ENCODE results near the gene NPM3.

NPM3 gene

GRCh38 chr10:101767966-101768790 is 15.1 kb downstream of the NPM3 start:
- no peak for DNase-seq (ENCODE audit: low read depth in 1 of 2, low spot score in 1 of 2)
- Histone ChIP-seq H3K27ac (replicated peaks) (no peak overlapping the region), H3K4me3 (replicated peaks; ENCODE audit: insufficient read depth, low read length) (no peak overlapping the region), H3K27me3 (ENCODE audit: insufficient read depth, poor library complexity, severe bottlenecking) (peaks cover 24% of the 10 kb centered on the region)
- TF ChIP-seq GABPA (IDR thresholded peaks at IDR 0.05; ENCODE audit: low read depth) (no peak), REST (IDR thresholded peaks at IDR 0.05; ENCODE audit: insufficient replicate concordance, low read depth) (no peak)

- DNase-seq (ENCODE audit: low read depth in 1 of 2, low spot score in 1 of 2) = no peak
These were observed 15.7 kb downstream of the NPM3 start for GRCh38 chr10:101767600-101767945.

GRCh38 chr10:101766753-101767599 is 16.3 kb downstream of the NPM3 start:
- no peak overlapping the region for H3K27ac ChIP-seq (replicated peaks)
- H3K4me3 ChIP-seq (replicated peaks; ENCODE audit: insufficient read depth, low read length) = no peak overlapping the region
- DNase-seq (ENCODE audit: low read depth in 1 of 2, low spot score in 1 of 2) = no peak
- peaks cover 12% of the 10 kb centered on the region for H3K27me3 ChIP-seq (ENCODE audit: insufficient read depth, poor library complexity, severe bottlenecking)
- TF ChIP-seq GABPA (IDR thresholded peaks at IDR 0.05; ENCODE audit: low read depth) (no peak), REST (IDR thresholded peaks at IDR 0.05; ENCODE audit: insufficient replicate concordance, low read depth) (no peak), CTCF (IDR thresholded peaks at IDR 0.05; ENCODE audit: insufficient read depth, low read length) (no peak), SPI1 (IDR thresholded peaks at IDR 0.05; ENCODE audit: borderline replicate concordance, low read depth) (no peak), POLR2AphosphoS5 (IDR thresholded peaks at IDR 0.05; ENCODE audit: low read depth) (no peak)

More at GRCh38 chr10:101767600-101767945, 15.7 kb downstream of the NPM3 start:
- Histone ChIP-seq H3K27me3 (ENCODE audit: insufficient read depth, poor library complexity, severe bottlenecking) (peaks cover 18% of the 10 kb centered on the region), H3K27ac (replicated peaks) (no peak overlapping the region), H3K4me3 (replicated peaks; ENCODE audit: insufficient read depth, low read length) (no peak overlapping the region)
- TF ChIP-seq REST (IDR thresholded peaks at IDR 0.05; ENCODE audit: insufficient replicate concordance, low read depth) (no peak), SPI1 (IDR thresholded peaks at IDR 0.05; ENCODE audit: borderline replicate concordance, low read depth) (no peak), CTCF (IDR thresholded peaks at IDR 0.05; ENCODE audit: insufficient read depth, low read length) (no peak), POLR2AphosphoS5 (IDR thresholded peaks at IDR 0.05; ENCODE audit: low read depth) (no peak), GABPA (IDR thresholded peaks at IDR 0.05; ENCODE audit: low read depth) (no peak)
